Neural crest cell (in vitro differentiated cells): ENCODE results near the gene PLD2. TPM values are rescaled to one million over a fixed set of nuclear protein-coding genes. Genes with fewer than 3 reads are reported as not detected.

Source experiments
- DNase-seq: peaks from one replicate; pipeline ENCODE4 v3.0.0; 2021; ENCODE audit warnings: low read depth, mixed read lengths, low spot score
- H3K27ac Mint-ChIP-seq: one replicate; pipeline ENCODE4 v1.8.0; 2021; ENCODE audit warnings: mild to moderate bottlenecking, mixed read lengths; ENCODE audit not compliant: unreplicated experiment
- H3K27me3 Mint-ChIP-seq: 2 replicates; pipeline ENCODE4 v1.8.0; 2021; ENCODE audit warnings: low read depth, mild to moderate bottlenecking, mixed read lengths
- H3K36me3 Mint-ChIP-seq: 2 replicates; pipeline ENCODE4 v1.8.0; 2021; ENCODE audit warnings: low read depth, mild to moderate bottlenecking, mixed read lengths
- H3K4me1 Mint-ChIP-seq: 2 replicates; pipeline ENCODE4 v1.8.0; 2021; ENCODE audit warnings: mixed read lengths
- H3K4me3 Mint-ChIP-seq: one replicate; pipeline ENCODE4 v1.8.0; 2021; ENCODE audit warnings: mild to moderate bottlenecking, mixed read lengths
- H3K9me3 Mint-ChIP-seq: 2 replicates; pipeline ENCODE4 v1.8.0; 2021; ENCODE audit warnings: mixed read lengths
- total RNA-seq: library from RNA; stranded (reverse); gene quantifications from 2 replicates; pipeline ENCODE4 v1.2.1, GENCODE V29; 2021
- TF ChIP-seq, protein P1 (sequence below): fragments of 200-600 bp; sonication (generic); conservative IDR thresholded peaks from 2 replicates; pipeline ENCODE4 v1.5.0; 2021; ENCODE audit warnings: antibody characterized with exemption, mild to moderate bottlenecking

Gene PLD2
- total RNA-seq, 1 donor from 2014 or later, result 54.8 TPM

GRCh38 chr17:4815043-4815675 lies 8.2 kb downstream of the PLD2 start:
- H3K27ac Mint-ChIP-seq, result no peak overlapping the region
- peaks cover 15% of the 10 kb centered on the region for H3K36me3 Mint-ChIP-seq
- H3K9me3 Mint-ChIP-seq, result no peaks in the 10 kb centered on the region
- no peak for DNase-seq
- TF ChIP-seq, protein P1, sequence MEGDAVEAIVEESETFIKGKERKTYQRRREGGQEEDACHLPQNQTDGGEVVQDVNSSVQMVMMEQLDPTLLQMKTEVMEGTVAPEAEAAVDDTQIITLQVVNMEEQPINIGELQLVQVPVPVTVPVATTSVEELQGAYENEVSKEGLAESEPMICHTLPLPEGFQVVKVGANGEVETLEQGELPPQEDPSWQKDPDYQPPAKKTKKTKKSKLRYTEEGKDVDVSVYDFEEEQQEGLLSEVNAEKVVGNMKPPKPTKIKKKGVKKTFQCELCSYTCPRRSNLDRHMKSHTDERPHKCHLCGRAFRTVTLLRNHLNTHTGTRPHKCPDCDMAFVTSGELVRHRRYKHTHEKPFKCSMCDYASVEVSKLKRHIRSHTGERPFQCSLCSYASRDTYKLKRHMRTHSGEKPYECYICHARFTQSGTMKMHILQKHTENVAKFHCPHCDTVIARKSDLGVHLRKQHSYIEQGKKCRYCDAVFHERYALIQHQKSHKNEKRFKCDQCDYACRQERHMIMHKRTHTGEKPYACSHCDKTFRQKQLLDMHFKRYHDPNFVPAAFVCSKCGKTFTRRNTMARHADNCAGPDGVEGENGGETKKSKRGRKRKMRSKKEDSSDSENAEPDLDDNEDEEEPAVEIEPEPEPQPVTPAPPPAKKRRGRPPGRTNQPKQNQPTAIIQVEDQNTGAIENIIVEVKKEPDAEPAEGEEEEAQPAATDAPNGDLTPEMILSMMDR, result peak; percentile 48
- H3K4me1 Mint-ChIP-seq, result peaks cover 6% of the 10 kb centered on the region
- H3K27me3 Mint-ChIP-seq, result no peaks in the 10 kb centered on the region
- H3K4me3 Mint-ChIP-seq, result no peak overlapping the region

- Mint-ChIP-seq H3K36me3 (peaks cover 10% of the 10 kb centered on the region), H3K27ac (no peak overlapping the region), H3K9me3 (no peaks in the 10 kb centered on the region), H3K4me1 (no peaks in the 10 kb centered on the region), H3K4me3 (no peak overlapping the region), H3K27me3 (no peaks in the 10 kb centered on the region)
- TF ChIP-seq, protein P1, result no peak
- no peak for DNase-seq
Measured at GRCh38 chr17:4816826-4817225, 9.9 kb downstream of the PLD2 start.

DNA sequence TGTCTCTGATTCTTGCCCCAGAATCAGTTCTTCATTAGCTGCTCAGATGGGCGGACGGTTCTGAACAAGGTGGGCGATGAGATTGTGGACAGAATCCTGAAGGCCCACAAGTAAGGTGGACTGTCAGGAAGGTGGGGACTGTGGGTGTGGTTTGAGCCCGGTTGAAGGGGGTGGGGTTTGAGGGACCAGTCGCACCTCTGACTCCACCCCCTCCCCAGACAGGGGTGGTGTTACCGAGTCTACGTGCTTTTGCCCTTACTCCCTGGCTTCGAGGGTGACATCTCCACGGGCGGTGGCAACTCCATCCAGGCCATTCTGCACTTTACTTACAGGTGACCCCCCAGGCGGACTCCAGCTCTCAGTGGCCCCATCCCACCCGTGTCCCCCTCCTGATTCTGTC lies 11.3 kb downstream of the PLD2 start:
- H3K4me3 Mint-ChIP-seq, result no peak overlapping the region
- no peaks in the 10 kb centered on the region for H3K4me1 Mint-ChIP-seq
- no peaks in the 10 kb centered on the region for H3K9me3 Mint-ChIP-seq
- H3K27me3 Mint-ChIP-seq, result no peaks in the 10 kb centered on the region
- no peak overlapping the region for H3K27ac Mint-ChIP-seq
- TF ChIP-seq, protein P1, result no peak
- H3K36me3 Mint-ChIP-seq, result peaks cover 10% of the 10 kb centered on the region
- DNase-seq, result no peak

GRCh38 chr17:4822835-4823234 lies 15.9 kb downstream of the PLD2 start:
- TF ChIP-seq, protein P1, result no peak
- H3K27ac Mint-ChIP-seq, result no peak overlapping the region
- no peak for DNase-seq
- peaks cover 5% of the 10 kb centered on the region for H3K36me3 Mint-ChIP-seq
- H3K27me3 Mint-ChIP-seq, result no peaks in the 10 kb centered on the region
- no peak overlapping the region for H3K4me3 Mint-ChIP-seq
- no peaks in the 10 kb centered on the region for H3K9me3 Mint-ChIP-seq
- H3K4me1 Mint-ChIP-seq, result no peaks in the 10 kb centered on the region

DNA sequence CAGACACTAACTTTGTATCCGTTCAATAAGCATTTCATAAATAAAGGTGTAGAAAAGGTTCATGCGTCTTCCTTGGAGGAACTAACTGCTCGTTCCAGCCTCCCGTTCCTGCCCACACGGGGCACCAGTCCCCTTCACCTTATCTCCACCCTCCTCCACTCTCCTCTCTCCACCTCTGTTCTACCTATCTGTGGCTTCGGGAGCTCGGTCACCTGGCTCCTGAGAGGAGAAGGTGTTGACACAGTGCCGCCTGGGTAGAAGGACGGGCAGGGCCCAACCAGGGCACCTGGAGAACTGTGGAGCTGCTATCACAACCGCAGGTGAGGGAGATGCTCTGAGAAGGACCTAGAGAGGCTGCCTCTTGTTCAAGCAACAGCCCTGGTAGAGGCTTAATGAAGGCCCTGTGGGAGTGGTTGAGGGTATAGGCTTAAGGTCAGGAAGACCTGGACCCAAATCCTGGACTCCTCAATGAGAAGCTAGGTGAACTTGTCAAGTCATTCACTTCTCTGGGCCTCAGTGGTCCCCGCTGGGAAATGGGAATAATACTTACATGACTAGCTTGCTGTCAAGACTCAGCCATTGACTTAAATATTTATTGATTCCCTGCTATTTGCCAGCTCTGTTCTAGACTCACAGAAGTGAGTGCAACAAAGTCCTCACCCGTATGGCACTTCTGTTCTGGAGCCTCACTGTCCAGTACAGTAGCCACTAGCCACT lies 16.6 kb downstream of the PLD2 start:
- no peak overlapping the region for H3K4me3 Mint-ChIP-seq
- TF ChIP-seq, protein P1, result no peak
- H3K27ac Mint-ChIP-seq, result no peak overlapping the region
- peaks cover 5% of the 10 kb centered on the region for H3K36me3 Mint-ChIP-seq
- H3K9me3 Mint-ChIP-seq, result no peaks in the 10 kb centered on the region
- no peaks in the 10 kb centered on the region for H3K27me3 Mint-ChIP-seq
- DNase-seq, result no peak
- H3K4me1 Mint-ChIP-seq, result no peaks in the 10 kb centered on the region
